NCI-H1930 (cell line): ENCODE data around the gene SEC63.
"Not testable (repeated sequence)": the region's sequence is repeated elsewhere in the genome, so short reads cannot be mapped to it uniquely, and the experiment has no call there.

Experiments used
- DNase-seq, 2 experiments: peaks; one replicate each; lab custom pipeline; 2025; lab: John Stamatoyannopoulos, UW

SEC63 gene

DNA sequence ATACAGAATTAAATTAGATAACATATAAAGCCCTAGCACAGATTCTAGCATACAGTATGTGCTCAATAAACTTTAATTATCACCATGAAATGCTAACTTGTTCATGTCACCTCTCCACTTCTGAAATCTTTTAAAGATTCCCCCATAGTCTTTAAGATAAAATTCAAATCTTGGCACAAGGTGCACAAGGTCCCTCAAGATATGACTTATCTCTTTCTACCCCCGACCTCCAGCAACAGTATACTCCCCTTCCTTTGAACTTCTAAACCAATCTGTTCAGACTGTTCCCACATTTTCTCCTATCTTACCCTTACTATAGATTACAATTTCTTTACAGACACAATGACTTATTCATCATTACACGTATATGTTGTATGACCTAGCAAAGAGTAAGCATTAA lies 29.0 kb downstream of the SEC63 start:
- no peak for DNase-seq

DNA sequence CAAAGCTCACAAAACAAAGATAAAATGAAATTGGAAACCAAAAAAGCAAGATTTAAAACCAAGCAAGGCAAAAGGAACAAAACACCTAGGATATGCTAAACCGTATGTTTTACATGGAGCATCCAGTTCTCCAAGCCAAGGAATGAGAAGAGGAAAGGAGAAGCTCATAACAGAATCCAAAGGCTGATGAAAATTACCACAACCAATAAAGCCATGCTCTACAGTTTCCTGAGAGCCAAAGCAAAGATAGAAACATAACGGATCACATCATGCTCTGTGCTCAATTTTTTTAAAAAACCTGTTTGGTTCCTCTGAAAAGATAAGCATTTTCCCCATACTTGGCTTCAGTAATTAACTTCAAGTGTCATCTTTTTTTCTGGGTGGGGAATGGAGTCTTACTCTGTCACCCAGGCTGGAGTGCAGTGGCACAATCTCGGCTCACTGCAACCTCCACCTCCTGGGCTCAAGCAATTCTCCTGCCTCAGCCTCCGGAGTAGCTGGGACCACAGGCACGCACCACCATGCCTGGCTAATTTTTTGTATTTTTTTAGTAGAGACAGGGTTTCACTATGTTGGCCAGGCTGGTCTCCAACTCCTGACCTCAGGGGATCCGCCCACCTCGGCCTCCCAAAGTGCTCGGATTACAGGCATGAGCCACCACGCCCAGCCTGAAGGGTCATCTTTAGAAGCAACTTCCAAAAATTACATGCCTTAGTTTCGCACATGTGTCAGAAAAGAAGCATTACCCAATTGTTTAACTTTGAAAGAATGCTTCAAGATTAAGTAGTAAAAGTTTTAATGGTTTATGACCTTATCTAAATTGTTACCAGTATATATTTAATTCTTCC lies 31.1 kb downstream of the SEC63 start:
- DNase-seq: not testable (repeated sequence)

DNA sequence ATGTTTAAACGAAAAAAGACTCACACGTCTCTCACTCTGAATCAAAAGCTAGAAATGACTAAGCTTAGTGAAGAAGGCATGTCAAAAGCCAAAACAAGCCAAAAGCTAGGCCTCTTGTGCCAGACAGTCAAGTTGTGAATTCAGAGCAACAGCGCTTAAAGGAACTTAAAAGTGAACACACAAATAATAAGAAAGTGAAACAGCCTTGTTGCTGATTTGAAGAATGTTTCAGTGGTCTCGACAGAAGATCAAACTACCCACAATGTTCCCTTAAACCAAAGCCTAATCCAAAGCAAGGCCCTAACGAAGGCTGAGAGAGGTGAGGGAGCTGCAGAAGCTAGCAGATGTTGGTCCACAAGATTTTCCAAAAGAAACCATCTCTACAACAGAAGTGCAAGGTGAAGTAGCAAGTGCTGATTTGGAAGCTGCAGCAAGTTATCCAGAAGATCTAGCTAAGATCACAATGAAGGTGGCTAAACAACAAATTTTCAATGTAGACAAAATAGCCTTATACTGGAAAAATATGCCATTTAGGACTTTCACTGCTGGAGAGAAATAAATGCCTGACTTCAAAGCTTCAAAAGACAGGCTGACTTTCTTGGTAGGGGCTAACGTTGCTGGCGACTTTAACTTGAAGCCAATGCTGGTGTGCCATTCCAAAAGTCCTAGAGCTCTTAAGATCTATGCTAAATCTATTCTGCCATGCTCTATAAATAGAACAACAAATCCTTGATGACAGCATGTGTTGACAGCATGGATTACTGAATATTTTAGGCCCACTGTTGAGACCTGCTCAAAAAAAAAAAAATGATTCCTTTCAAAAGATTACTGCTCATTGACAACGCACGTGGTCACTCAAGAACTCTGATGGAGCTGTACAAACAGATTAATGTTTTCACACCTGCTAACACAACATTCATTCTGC lies 40.3 kb downstream of the SEC63 start:
- no peak for DNase-seq

DNA sequence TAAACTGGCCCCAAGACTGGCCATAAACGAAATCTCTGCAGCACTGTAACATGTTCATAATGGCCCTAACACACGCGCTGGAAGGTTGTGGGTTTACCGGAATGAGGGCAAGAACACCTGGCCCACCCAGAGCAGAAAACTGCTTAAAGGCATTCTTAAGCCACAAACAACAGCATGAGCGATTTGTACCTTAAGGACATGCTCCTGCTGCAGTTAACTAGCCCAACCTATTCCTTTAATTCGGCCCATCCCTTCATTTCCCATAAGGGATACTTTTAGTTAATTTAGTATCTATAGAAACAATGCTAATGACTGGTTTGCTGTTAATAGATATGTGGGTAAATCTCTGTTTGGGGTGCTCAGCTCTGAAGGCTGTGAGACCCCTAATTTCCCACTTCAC lies 41.0 kb downstream of the SEC63 start:
- DNase-seq: not testable (repeated sequence)

DNA sequence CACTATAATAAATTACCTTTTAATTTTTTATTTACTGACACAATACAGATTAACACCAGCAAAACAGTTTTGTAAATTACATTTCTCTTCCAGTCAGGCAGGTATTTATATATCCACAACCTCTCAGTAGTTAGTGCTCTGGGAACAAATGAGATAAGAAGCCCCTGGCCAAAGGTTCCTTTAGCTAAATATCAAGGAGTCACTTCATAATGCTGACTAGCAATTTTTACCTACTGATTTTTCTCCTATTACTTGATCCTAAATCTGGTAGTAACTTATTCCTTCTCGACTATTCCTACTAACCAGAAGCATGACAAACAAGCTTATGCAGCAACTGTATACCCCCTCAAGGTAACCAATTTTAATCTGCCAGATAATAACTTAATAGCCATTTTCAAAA lies 46.3 kb downstream of the SEC63 start:
- DNase-seq: no peak

DNA sequence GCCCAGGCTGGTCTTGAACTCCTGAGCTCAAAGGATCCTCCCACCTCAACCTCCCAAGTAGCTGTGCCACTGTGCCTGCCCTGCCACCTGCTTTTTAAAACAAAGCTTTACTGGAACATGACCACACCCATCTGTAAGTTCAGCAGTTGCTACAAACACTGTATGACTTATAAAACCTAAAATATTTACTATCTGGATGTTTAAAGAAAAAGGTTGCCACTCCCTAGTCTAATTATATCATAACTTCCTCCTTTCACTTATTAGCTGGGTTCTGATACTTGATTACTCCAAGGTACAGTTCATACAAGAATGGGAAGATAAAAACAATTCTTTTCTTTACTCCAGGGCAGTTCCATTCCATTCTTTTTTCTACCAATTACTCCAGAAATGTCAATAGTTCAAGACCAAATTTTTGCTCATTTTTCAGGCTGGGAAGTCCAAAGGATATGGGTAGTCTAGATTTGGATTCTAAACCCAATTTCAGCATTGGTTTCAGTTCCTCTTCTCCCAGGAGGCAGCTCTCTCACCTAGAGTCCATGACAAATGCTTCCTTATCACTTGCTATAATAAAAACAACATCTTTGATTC lies 63.1 kb downstream of the SEC63 start:
- DNase-seq: no peak

DNA sequence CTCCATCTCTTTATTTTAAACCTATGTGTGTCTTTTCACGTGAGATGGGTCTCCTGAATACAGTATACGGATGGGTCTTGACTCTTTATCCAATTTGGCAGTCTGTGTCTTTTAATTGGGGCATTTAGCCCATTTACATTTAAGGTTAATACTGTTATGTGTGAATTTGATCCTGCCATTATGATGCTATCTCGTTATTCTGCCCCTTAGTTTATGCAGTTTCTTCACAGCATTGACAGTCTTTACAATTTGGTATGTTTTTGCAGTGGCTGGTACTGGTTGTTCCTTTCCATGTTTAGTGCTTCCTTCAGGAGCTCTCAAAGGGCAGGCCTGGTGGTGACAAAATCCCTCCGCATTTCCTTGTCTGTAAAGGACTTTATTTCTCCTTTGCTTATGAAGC lies 67.6 kb downstream of the SEC63 start:
- DNase-seq: not testable (repeated sequence)

DNA sequence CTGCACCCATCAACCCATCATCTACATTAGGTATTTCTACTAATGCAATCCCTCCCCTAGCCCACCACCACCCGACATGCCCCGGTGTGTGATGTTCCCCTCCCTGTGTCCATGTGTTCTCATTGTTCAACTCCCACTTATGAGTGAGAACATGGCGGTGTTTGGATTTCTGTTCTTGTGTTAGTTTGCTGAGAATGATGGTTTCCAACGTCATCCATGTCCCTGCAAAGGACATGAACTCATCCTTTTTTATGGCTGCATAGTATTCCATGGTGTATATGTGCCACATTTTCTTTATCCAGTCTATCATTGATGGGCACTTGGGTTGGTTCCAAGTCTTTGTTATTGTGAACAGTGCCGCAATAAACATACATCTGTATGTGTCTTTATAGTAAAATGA lies 72.1 kb downstream of the SEC63 start:
- not testable (repeated sequence) for DNase-seq

DNA sequence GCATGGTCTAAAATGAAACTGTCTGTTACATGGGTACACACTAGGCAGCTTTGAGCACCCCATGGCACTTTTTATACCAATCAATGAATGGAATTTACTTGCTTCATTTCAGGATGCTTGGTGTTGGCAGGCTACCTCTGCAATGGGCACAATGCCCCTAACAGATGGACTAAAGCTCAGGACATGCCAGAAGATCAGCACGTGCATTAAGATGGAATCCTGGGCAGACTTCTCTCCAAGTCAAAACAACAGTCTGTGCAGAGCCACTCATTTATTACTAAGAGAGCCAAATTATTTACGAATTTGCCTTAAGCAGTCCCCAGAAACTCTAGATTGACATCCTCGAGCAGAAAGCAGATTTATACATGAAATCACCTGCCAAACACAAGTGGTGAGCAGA lies 78.1 kb downstream of the SEC63 start:
- DNase-seq: no peak

DNA sequence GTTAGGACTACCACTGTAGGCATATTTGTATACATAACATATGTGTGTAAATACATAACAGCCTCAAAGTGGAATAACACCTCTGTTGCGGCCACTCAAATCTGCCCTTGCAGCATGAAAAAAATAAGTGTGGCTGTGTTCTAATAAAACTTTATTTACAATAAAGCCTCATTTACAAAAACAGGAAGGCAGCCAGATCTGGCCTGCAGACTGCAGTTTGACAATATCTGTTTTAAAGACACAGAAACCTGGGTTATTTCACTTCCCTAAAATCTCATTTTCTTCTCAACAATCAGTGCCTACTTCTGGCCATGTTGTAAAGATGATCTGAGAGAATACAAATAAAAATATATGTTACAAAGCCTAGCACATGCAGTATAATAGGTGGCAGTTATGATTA lies 80.0 kb downstream of the SEC63 start:
- DNase-seq: no peak

DNA sequence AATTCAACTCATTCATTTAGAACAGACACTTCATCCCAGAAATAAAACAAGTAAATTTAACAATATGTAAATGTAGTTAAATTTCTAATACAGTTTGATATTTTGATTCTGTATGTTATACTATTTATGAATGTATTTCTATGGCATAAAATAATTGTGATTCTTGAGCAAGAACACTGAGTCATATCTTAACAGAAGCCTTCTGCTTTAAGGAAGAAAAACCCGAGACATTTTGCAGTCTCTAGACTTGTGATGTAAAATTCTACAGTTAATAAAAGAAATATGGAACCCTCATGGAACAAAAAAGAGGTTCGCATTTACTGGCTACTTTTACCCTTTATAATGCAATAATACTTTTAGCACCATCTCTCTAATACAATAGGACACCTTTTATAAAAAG lies 86.0 kb downstream of the SEC63 start:
- no peak for DNase-seq

DNA sequence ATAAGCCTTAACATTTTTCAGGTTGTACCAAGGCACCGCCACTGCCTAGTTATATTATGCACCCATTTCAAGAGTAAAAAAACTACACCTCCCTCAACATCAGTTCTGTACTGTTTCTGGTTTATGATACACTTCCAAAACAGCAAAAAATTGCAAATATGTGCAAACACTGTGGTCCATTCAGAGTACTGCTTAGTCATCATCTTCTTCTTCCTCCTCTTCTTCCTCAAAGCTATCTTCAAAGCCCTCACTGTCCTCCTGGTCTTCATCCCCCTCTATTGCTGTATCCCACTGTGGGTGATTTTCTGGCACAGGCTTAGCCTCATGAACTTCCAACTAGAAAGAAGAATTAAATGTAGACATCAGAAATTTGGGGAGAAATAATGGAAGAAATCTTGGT lies 86.5 kb downstream of the SEC63 start:
- not testable (repeated sequence) for DNase-seq

DNA sequence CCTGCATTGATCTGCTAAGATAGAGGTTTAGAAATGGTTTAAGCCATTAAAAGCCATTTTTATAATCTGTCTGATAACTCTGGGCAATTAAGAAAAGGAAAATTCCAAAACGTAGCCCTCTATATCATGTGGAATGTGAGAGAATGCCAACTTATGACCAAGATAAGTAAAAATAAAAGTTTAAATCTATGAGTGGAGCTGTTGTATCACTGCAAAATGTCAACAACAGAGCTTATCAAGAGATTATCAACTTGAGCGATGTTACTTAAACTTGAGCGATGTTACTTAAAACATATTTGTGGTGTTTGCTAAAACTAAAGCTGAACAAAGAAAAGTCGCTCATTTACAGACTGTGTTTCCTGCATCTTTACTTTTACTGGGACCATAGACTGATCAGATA lies 87.0 kb downstream of the SEC63 start:
- no peak for DNase-seq

DNA sequence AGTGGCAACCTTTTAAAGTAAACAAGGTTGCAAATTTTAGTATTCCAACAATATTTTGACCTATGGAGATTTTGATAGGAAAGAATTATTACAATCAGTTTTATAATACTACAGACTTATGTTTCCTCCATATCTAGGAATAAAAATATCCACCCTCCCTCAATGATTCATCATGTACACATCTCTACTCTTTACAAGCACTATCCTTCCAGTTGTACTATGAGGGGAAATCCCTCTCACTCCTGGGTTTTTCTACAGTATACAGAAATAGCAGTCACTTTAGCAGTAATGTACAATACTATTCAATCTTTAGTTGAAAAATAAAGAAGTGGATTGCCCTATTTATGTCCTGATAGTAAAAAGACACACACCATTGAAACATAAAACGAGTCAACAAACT lies 87.6 kb downstream of the SEC63 start:
- no peak for DNase-seq

DNA sequence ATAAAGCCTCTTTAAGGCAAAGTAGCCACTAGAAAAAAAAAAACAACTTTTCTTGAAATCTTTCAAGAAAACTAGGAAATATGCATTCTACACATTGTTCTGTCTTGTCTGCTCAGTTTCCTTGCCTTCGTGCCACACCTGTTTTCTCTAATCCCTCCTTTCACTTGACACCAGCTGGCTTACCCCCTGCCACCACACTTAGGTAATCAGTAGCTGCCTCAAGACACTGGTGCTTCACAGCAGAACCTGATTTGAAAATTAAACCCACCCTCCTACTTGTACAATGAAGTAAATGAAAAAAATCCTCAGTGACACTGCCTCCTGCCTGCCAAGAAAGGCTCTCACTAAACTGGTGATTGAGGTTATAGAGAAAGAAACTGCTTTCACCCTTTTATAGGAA lies 88.1 kb downstream of the SEC63 start:
- DNase-seq: no peak

DNA sequence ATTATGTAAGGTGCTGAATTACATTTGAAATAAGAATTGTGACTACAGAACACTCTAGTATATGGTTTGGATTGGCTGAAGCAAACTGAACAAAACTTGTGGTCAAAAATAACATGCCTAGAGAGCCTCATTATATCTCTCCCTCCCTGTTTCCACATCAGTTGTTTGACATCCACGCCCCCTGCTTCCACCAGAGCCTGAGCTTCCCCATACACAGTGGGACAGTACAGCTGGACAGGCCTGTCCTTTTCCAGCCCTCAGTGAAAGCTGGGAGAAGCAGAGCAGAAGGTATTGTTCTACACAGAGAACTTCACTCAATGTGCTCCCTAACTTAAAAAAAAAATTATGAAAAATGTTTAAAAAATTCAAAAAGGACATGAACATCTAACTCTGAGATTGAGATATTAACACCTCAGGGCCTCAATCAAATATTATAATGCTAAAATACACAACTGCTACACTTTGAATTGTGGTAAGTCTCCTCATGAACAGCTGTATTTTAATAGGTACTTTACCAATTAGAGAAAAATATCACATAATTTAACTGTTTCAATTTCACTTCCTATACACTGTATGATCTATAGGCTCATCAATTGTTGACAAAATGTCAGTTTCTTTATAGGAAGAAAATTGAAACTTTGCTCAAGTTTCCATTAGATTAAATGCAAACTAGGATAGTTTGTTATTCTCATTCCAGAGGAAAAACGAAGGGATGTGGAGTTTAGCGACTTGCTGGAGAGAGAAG lies 89.0 kb downstream of the SEC63 start:
- no peak for DNase-seq

DNA sequence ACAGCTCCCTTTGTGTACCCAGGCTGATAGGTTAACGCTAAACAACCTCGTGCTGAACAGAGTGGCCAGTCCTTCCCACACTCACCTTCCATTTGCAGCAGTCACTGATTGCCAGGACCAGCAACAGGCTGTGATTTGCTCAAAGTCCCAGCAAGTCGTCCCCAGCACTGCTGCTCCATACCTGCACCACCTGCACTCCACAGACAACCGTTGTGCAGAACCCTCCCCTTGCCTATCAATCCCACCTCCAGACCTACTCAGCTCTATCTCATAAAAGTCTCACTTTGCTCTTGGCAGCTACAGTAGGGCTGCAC lies 90.7 kb downstream of the SEC63 start:
- DNase-seq: no peak

DNA sequence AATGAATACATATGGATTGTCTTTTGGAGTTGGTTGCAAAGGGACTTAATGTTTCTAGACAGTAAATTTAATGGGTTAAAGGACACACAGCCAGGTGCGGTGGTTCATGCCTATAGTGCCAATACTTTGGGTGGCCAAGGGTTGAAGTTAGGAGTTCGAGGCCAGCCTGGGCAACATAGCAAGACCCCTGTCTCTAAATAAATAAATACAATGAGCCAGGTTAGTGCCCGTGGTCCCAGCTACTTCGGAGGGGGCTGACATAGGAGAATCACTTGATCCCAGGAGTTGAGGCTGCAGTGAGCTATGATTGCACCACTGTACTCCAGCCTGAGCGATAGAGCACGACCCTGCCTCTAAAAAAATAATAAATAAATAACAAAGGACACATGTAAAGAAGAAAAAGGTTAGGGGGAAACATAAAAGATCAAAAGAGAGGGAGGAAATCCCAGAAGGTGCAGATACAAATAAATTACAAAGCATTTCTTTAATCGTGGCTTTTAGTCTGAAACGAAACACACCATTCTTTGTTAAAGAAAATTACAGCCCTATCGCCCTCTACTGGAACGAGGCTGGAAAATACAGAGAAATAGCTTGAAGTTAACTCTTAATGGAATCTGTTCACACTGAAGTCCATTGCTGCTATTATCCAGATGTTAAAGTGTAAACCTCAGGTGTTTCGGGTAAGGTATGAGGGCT lies 91.3 kb downstream of the SEC63 start:
- peak in 1 of 2 experiments; percentile 17 for DNase-seq

DNA sequence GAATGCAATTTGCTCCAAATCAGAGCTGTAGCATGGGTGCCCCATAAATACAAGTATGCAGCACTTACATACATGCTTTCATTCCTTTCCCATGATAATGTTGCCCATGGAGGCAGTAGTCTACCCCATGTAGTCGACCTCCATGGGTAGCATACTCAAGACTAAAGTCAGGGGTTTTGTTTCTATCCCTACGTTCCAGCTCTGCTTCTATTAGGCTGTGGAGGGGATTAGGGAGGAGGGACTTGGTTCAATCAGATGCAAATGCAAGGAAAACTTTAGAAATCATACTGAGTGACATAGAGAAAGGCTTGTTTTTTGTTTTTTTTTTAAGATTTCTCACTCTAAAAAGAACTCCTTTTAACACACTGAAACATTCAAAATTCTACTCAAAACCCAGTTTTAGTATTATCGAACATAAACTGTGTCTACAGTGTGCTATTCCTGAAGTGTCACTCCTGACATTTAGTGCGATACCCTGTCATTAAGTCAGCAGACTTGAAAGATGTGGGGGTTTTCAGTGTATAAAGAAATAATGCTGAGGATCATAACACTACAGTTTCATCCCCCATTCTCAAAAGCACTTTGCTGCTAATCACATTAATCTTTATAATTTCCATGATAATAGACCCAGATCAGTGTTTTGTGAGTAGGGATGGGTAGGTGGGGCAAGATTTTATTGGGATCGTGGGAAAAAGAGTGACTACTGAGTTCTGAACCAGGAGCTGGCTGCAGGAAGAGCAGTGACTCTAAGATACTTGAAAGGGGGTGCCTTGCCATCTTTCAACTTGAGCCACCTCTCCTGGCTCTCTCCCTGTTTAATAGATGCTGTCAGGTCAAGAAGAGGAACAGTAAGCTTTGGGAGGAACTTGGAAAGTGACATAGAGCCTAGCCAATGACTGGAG lies 93.5 kb downstream of the SEC63 start:
- DNase-seq: no peak

DNA sequence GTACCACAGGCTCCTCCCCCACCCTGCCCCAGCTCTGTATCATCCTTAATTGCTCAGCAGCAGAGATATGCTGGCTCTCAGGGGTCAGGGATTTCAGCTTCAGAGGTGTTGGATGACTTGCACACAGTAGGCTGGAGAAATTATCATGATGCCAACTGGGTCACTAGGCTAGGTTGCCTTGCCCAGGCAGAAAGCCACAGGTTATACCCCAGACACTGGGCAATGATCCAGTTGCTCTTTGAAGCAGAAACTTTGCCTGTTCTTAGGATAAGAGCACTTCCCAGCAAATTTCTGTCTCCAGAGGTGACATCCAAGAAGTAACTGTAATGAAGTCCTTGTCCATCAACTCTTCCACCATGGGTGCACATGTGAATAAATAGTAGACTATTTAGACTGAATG lies 95.6 kb downstream of the SEC63 start:
- DNase-seq: no peak
